Measurements from ENCODE around the gene HSF4. TPM values are rescaled to one million over a fixed set of nuclear protein-coding genes. Genes with fewer than 3 reads are reported as not detected.
A peak's percentile ranks its signal among the peaks of the same experiment; 100 is the strongest.

HSF4 gene
- total RNA-seq, 3 donors from 2014 or later: 26.0 to 113 (median 64.4) TPM

- DNase-seq: peak in 2 of 3 donors; percentile 62 to 64
- Histone ChIP-seq H3K4me3 (no peak overlapping the region), H3K9me3 (no peaks in the 10 kb centered on the region), H3K4me1 (ENCODE audit: low read depth) (peaks cover 25% of the 10 kb centered on the region), H3K36me3 (ENCODE audit: low read depth) (no peaks in the 10 kb centered on the region)
- intact Hi-C loops (cut with DNase I, micrococcal nuclease): loop anchor here in 1 of 2 donors (10.0 kb wide), 1 partner anchor 201 kb away; no protein-coding TSS in a partner anchor
- ATAC-seq: no peak
- TF ChIP-seq CTCF (IDR thresholded peaks at IDR 0.05): no peak
Observed at GRCh38 chr16:67156143-67156844, 8.3 kb upstream of the HSF4 start.

- TF ChIP-seq CTCF (IDR thresholded peaks at IDR 0.05): no peak
- H3K9me3 ChIP-seq: no peaks in the 10 kb centered on the region
- no peaks in the 10 kb centered on the region for H3K36me3 ChIP-seq (ENCODE audit: low read depth)
- H3K4me1 ChIP-seq (ENCODE audit: low read depth): peaks cover 30% of the 10 kb centered on the region
- no peak for ATAC-seq
- intact Hi-C loops (cut with DNase I, micrococcal nuclease): loop anchor here in 1 of 2 donors (10.0 kb wide), 1 partner anchor 202 kb away; no protein-coding TSS in a partner anchor
- no peak overlapping the region for H3K4me3 ChIP-seq
- peak in 1 of 3 donors; percentile 16 for DNase-seq
Observed at GRCh38 chr16:67157106-67157748, 7.3 kb upstream of the HSF4 start.

- no peak for TF ChIP-seq CTCF (IDR thresholded peaks at IDR 0.05)
- no peak overlapping the region for H3K4me3 ChIP-seq
- no peaks in the 10 kb centered on the region for H3K9me3 ChIP-seq
- H3K36me3 ChIP-seq (ENCODE audit: low read depth): no peaks in the 10 kb centered on the region
- no peak for DNase-seq
- peaks cover 38% of the 10 kb centered on the region for H3K4me1 ChIP-seq (ENCODE audit: low read depth)
- intact Hi-C loops (cut with DNase I, micrococcal nuclease): loop anchor here in 1 of 2 donors (10.0 kb wide), 1 partner anchor 203 kb away; no protein-coding TSS in a partner anchor
- peak; percentile 16 for ATAC-seq
Observed at GRCh38 chr16:67157892-67158635, 6.5 kb upstream of the HSF4 start.

GRCh38 chr16:67158637-67159600 lies 5.6 kb upstream of the HSF4 start:
- H3K4me1 ChIP-seq (ENCODE audit: low read depth): peaks cover 46% of the 10 kb centered on the region
- intact Hi-C loops (cut with DNase I, micrococcal nuclease): loop anchor here in 1 of 2 donors (10.0 kb wide), 1 partner anchor 204 kb away; no protein-coding TSS in a partner anchor
- TF ChIP-seq CTCF (IDR thresholded peaks at IDR 0.05): no peak
- H3K36me3 ChIP-seq (ENCODE audit: low read depth): no peaks in the 10 kb centered on the region
- H3K9me3 ChIP-seq: no peaks in the 10 kb centered on the region
- DNase-seq (peak; percentile 78 to 91 (median 79)), ATAC-seq (peak; percentile 41)
- peak overlapping the region; percentile 85 for H3K4me3 ChIP-seq

All from mucosa of descending colon (tissue), 3 donors.